GM12878 (cell line): ENCODE data around the gene AMBP.

Experiments used
- EZH2 ChIP-seq: IDR thresholded peaks from 2 replicates; pipeline ENCODE4 v1.6.1; 2012; ENCODE audit warnings: low read depth, mild to moderate bottlenecking, control low read depth, inconsistent platforms, low read length, borderline replicate concordance; ENCODE audit not compliant: control insufficient read depth
- RAD51 ChIP-seq: fragments of 450-650 bp; IDR thresholded peaks from 2 replicates; pipeline ENCODE4 v1.6.1; 2016; ENCODE audit warnings: moderate library complexity, mild to moderate bottlenecking, inconsistent platforms
- REST ChIP-seq: IDR thresholded peaks from 2 replicates; pipeline ENCODE4 v1.6.1; 2012; ENCODE audit warnings: mild to moderate bottlenecking, low read depth, low read length
- ZNF687 ChIP-seq: fragments of 450-650 bp; IDR thresholded peaks from 2 replicates; pipeline ENCODE4 v1.6.1; 2017; ENCODE audit warnings: mild to moderate bottlenecking, moderate library complexity

GRCh38 chr9:114035221-114035844 lies 42.8 kb downstream of the AMBP start:
- TF ChIP-seq EZH2 = no peak
- TF ChIP-seq RAD51 = no peak
- no peak for TF ChIP-seq REST
- no peak for TF ChIP-seq ZNF687
